HUES6 (cell line): ENCODE measurements around the gene TBC1D5.
"Not testable (repeated sequence)": the region's sequence is repeated elsewhere in the genome, so short reads cannot be mapped to it uniquely, and the experiment has no call there.

Experiments
- H3K27ac ChIP-seq: 2 replicates; pipeline ENCODE4 v1.7.0; 2013; ENCODE audit warnings: low read depth, mild to moderate bottlenecking, low read length, inconsistent platforms
- H3K27me3 ChIP-seq: 2 replicates; pipeline ENCODE4 v1.6.1; 2013; ENCODE audit warnings: low read length; ENCODE audit not compliant: control insufficient read depth, insufficient read depth
- H3K36me3 ChIP-seq: 2 replicates; pipeline ENCODE4 v1.6.1; 2013; ENCODE audit warnings: low read length; ENCODE audit not compliant: control insufficient read depth, insufficient read depth
- H3K4me1 ChIP-seq: 2 replicates; pipeline ENCODE4 v1.6.1; 2013; ENCODE audit warnings: low read length; ENCODE audit not compliant: control insufficient read depth, insufficient read depth
- H3K4me3 ChIP-seq: 2 replicates; pipeline ENCODE4 v1.5.1; 2013; ENCODE audit warnings: low read depth, low read length
- H3K9ac ChIP-seq: one replicate; pipeline ENCODE4 v1.6.1; 2013; ENCODE audit warnings: mild to moderate bottlenecking, low read length
- H3K9me3 ChIP-seq: 2 replicates; pipeline ENCODE4 v1.6.1; 2013; ENCODE audit warnings: low read depth, low read length; ENCODE audit not compliant: control insufficient read depth, insufficient read depth

The TBC1D5 gene

GRCh38 chr3:17738219-17738618 lies 4.2 kb downstream of the TBC1D5 start:
- Histone ChIP-seq H3K36me3 (no peaks in the 10 kb centered on the region), H3K27me3 (no peaks in the 10 kb centered on the region), H3K9me3 (no peaks in the 10 kb centered on the region), H3K4me1 (peaks cover 20% of the 10 kb centered on the region), H3K9ac (no peak overlapping the region), H3K4me3 (no peak overlapping the region), H3K27ac (no peak overlapping the region)

- H3K27ac ChIP-seq, result no peak overlapping the region
- no peak overlapping the region for H3K9ac ChIP-seq
These were observed 4.8 kb downstream of the TBC1D5 start for GRCh38 chr3:17737591-17737990.

GRCh38 chr3:17735362-17735761 lies 7.1 kb downstream of the TBC1D5 start:
- not testable (repeated sequence) for H3K27me3 ChIP-seq, H3K4me3 ChIP-seq, H3K36me3 ChIP-seq, H3K9me3 ChIP-seq, H3K9ac ChIP-seq, H3K27ac ChIP-seq, H3K4me1 ChIP-seq

More at GRCh38 chr3:17737591-17737990, 4.8 kb downstream of the TBC1D5 start:
- H3K9me3 ChIP-seq, result no peaks in the 10 kb centered on the region
- H3K36me3 ChIP-seq, result no peaks in the 10 kb centered on the region; the same call in 1 of the 2 replicates
- H3K27me3 ChIP-seq, result no peaks in the 10 kb centered on the region
- H3K4me3 ChIP-seq, result no peak overlapping the region
- H3K4me1 ChIP-seq, result peaks cover 17% of the 10 kb centered on the region

- H3K27ac ChIP-seq, result no peak overlapping the region
- H3K4me3 ChIP-seq, result no peak overlapping the region
- H3K27me3 ChIP-seq, result no peaks in the 10 kb centered on the region
- no peaks in the 10 kb centered on the region for H3K9me3 ChIP-seq
- no peak overlapping the region for H3K9ac ChIP-seq
- H3K36me3 ChIP-seq, result no peaks in the 10 kb centered on the region; the same call in 1 of the 2 replicates
- H3K4me1 ChIP-seq, result 0 out of 2 replicates have a peak, but pooled peaks cover 4% of the 10 kb centered on the region
These were observed 8.7 kb downstream of the TBC1D5 start for GRCh38 chr3:17733768-17734167.

- Histone ChIP-seq H3K9ac (no peak overlapping the region), H3K9me3 (no peaks in the 10 kb centered on the region), H3K27me3 (no peaks in the 10 kb centered on the region), H3K4me1 (0 out of 2 replicates have a peak, but pooled peaks cover 4% of the 10 kb centered on the region), H3K4me3 (no peak overlapping the region), H3K27ac (no peak overlapping the region), H3K36me3 (no peaks in the 10 kb centered on the region; the same call in 1 of the 2 replicates)
These were observed 9.2 kb downstream of the TBC1D5 start for GRCh38 chr3:17733215-17733614.

GRCh38 chr3:17730318-17730967 lies 12.0 kb downstream of the TBC1D5 start:
- no peaks in the 10 kb centered on the region; the same call in 1 of the 2 replicates for H3K36me3 ChIP-seq

GRCh38 chr3:17726313-17726712 lies 16.1 kb downstream of the TBC1D5 start:
- no peak overlapping the region for H3K4me3 ChIP-seq
- H3K27me3 ChIP-seq, result no peaks in the 10 kb centered on the region
- no peak overlapping the region for H3K9ac ChIP-seq
- H3K9me3 ChIP-seq, result no peaks in the 10 kb centered on the region
- 0 out of 2 replicates have a peak, but pooled peaks cover 4% of the 10 kb centered on the region for H3K4me1 ChIP-seq
- H3K36me3 ChIP-seq, result no peaks in the 10 kb centered on the region
- no peak overlapping the region for H3K27ac ChIP-seq

More at GRCh38 chr3:17730318-17730967, 12.0 kb downstream of the TBC1D5 start:
- Histone ChIP-seq H3K27ac (no peak overlapping the region), H3K4me3 (no peak overlapping the region), H3K9me3 (no peaks in the 10 kb centered on the region), H3K9ac (no peak overlapping the region), H3K4me1 (0 out of 2 replicates have a peak, but pooled peaks cover 4% of the 10 kb centered on the region), H3K27me3 (no peaks in the 10 kb centered on the region)

GRCh38 chr3:17725844-17726243 lies 16.6 kb downstream of the TBC1D5 start:
- H3K4me3 ChIP-seq, H3K9me3 ChIP-seq, H3K27ac ChIP-seq, H3K4me1 ChIP-seq, H3K27me3 ChIP-seq, H3K9ac ChIP-seq, H3K36me3 ChIP-seq: not testable (repeated sequence)

- H3K27me3 ChIP-seq, result no peaks in the 10 kb centered on the region
- H3K4me1 ChIP-seq, result no peaks in the 10 kb centered on the region
- H3K9me3 ChIP-seq, result no peaks in the 10 kb centered on the region
- H3K9ac ChIP-seq, result no peak overlapping the region
- no peak overlapping the region for H3K4me3 ChIP-seq
- no peak overlapping the region for H3K27ac ChIP-seq
- H3K36me3 ChIP-seq, result no peaks in the 10 kb centered on the region
These were observed 17.5 kb downstream of the TBC1D5 start for GRCh38 chr3:17724948-17725347.

GRCh38 chr3:17724122-17724521 lies 18.3 kb downstream of the TBC1D5 start:
- Histone ChIP-seq H3K27me3 (no peaks in the 10 kb centered on the region), H3K9me3 (no peaks in the 10 kb centered on the region), H3K4me1 (no peaks in the 10 kb centered on the region), H3K36me3 (no peaks in the 10 kb centered on the region), H3K9ac (no peak overlapping the region), H3K4me3 (no peak overlapping the region), H3K27ac (no peak overlapping the region)

- H3K9me3 ChIP-seq, result peaks cover 13% of the 10 kb centered on the region
- H3K4me3 ChIP-seq, result no peak overlapping the region
- H3K36me3 ChIP-seq, result peaks cover 17% of the 10 kb centered on the region
- no peak overlapping the region for H3K9ac ChIP-seq
- H3K27ac ChIP-seq, result no peak overlapping the region
- no peaks in the 10 kb centered on the region for H3K4me1 ChIP-seq
- no peaks in the 10 kb centered on the region for H3K27me3 ChIP-seq
These were observed 25.0 kb downstream of the TBC1D5 start for GRCh38 chr3:17717411-17717810.
